Esophagus mucosa (tissue), 1 donor: ENCODE measurements around the gene RNASEL. TPM values are rescaled to one million over a fixed set of nuclear protein-coding genes. Genes with fewer than 3 reads are reported as not detected.
A peak's percentile ranks its signal among the peaks of the same experiment; 100 is the strongest.
"Not testable (repeated sequence)": the region's sequence is repeated elsewhere in the genome, so short reads cannot be mapped to it uniquely, and the experiment has no call there.

Experiments
- ATAC-seq: fragments of 200-7000 bp; cut with Tn5 transposase; one replicate; pipeline ENCODE4 v1.9.1; 2020
- total RNA-seq: library from RNA; stranded (reverse); gene quantifications from one replicate; pipeline ENCODE4 v1.2.4, GENCODE V29; 2023
- donor health status: DM: yes; HTN: yes; CAD: no.

The RNASEL gene
- total RNA-seq: 6.1 TPM

- peak; percentile 94 for ATAC-seq
These were observed at the start of gene RNASEL for GRCh38 chr1:182588500-182589396. TSS of gene RNASEL (minus strand) at chr1:182589256. CDS start at chr1:182586806, 2,450 bp downstream.

- ATAC-seq: no peak
These were observed 48.7 kb upstream of the RNASEL start for GRCh38 chr1:182637769-182638168.

GRCh38 chr1:182635871-182636270 is 46.8 kb upstream of the RNASEL start:
- ATAC-seq: no peak

GRCh38 chr1:182634306-182635072 is 45.4 kb upstream of the RNASEL start:
- no peak for ATAC-seq

- ATAC-seq: no peak
These were observed 44.7 kb upstream of the RNASEL start for GRCh38 chr1:182633657-182634281.

- no peak for ATAC-seq
These were observed 44.0 kb upstream of the RNASEL start for GRCh38 chr1:182633031-182633430.

- ATAC-seq: not testable (repeated sequence)
These were observed 43.4 kb upstream of the RNASEL start for GRCh38 chr1:182632441-182632857.

- ATAC-seq: no peak
These were observed 42.9 kb upstream of the RNASEL start for GRCh38 chr1:182631954-182632353.

- ATAC-seq: no peak
These were observed 42.1 kb upstream of the RNASEL start for GRCh38 chr1:182631053-182631677.

GRCh38 chr1:182630586-182630985 is 41.5 kb upstream of the RNASEL start:
- ATAC-seq: no peak

- peak; percentile 23 for ATAC-seq
These were observed 40.5 kb upstream of the RNASEL start for GRCh38 chr1:182629499-182630096.

- ATAC-seq: no peak
These were observed 40.0 kb upstream of the RNASEL start for GRCh38 chr1:182629080-182629479.

GRCh38 chr1:182628657-182629056 is 39.6 kb upstream of the RNASEL start:
- no peak for ATAC-seq

GRCh38 chr1:182627622-182628021 is 38.6 kb upstream of the RNASEL start:
- ATAC-seq: no peak

GRCh38 chr1:182626527-182626926 is 37.5 kb upstream of the RNASEL start:
- no peak for ATAC-seq

GRCh38 chr1:182625719-182626504 is 36.9 kb upstream of the RNASEL start:
- peak; percentile 33 for ATAC-seq

- ATAC-seq: no peak
These were observed 36.0 kb upstream of the RNASEL start for GRCh38 chr1:182625024-182625423.

- ATAC-seq: no peak
These were observed 35.5 kb upstream of the RNASEL start for GRCh38 chr1:182624577-182624976.

- peak; percentile 26 for ATAC-seq
These were observed 34.0 kb upstream of the RNASEL start for GRCh38 chr1:182622901-182623528.

- no peak for ATAC-seq
These were observed 32.9 kb upstream of the RNASEL start for GRCh38 chr1:182621906-182622305.
